CD4-positive, CD25-positive, alpha-beta regulatory T cell (primary cell): Measurements from ENCODE around the gene BTBD2. TPM values are rescaled to one million over a fixed set of nuclear protein-coding genes. Genes with fewer than 3 reads are reported as not detected.
A peak's percentile ranks its signal among the peaks of the same experiment; 100 is the strongest.

Experiments
- ATAC-seq, 2 donors: fragments of 150-1000 bp; cut with Tn5 transposase; one replicate each; pipeline ENCODE4 v1.10.0; 2021; ENCODE audit warnings: low read depth in 2 of 2, moderate number of reproducible peaks in 2 of 2, moderate library complexity in 1 of 2
- DNase-seq, 3 donors: peaks; one replicate each; pipeline versions ENCODE4 v3.0.0 to v3.0.0-alpha.2; 2012 to 2022; ENCODE audit warnings: mixed read lengths in 1 of 3
- H3K27ac ChIP-seq: one replicate; pipeline ENCODE4 v1.7.0; 2013; ENCODE audit warnings: mild to moderate bottlenecking, low read length; ENCODE audit not compliant: insufficient read depth, poor library complexity, severe bottlenecking
- H3K27me3 ChIP-seq: one replicate; pipeline ENCODE4 v1.7.0; 2013; ENCODE audit warnings: low read length; ENCODE audit not compliant: control insufficient read depth, insufficient read depth
- H3K36me3 ChIP-seq: one replicate; pipeline ENCODE4 v1.7.0; 2013; ENCODE audit warnings: mild to moderate bottlenecking, low read length, moderate library complexity; ENCODE audit not compliant: control insufficient read depth, insufficient read depth
- H3K4me1 ChIP-seq: 2 replicates; pipeline ENCODE4 v1.7.0; 2013; ENCODE audit warnings: mild to moderate bottlenecking, low read length; ENCODE audit not compliant: insufficient read depth, control insufficient read depth, poor library complexity, severe bottlenecking
- H3K4me3 ChIP-seq: one replicate; pipeline ENCODE4 v1.7.0; 2013; ENCODE audit warnings: low read depth, mild to moderate bottlenecking, low read length, moderate library complexity
- H3K9me3 ChIP-seq, 2 experiments: 1 replicate in 1 of 2; 2 replicates in 1 of 2; pipeline ENCODE4 v1.7.0; 2013; ENCODE audit warnings: low read length in 2 of 2, mild to moderate bottlenecking in 1 of 2, moderate library complexity in 1 of 2; ENCODE audit not compliant: control insufficient read depth in 2 of 2
- H3K27ac Mint-ChIP-seq, 3 donors: one replicate each; pipeline ENCODE4 v1.8.0; 2020 to 2022; ENCODE audit warnings: mild to moderate bottlenecking in 3 of 3, mixed read lengths in 3 of 3, moderate library complexity in 2 of 3
- H3K27me3 Mint-ChIP-seq: one replicate; pipeline ENCODE4 v1.8.0; 2022; ENCODE audit warnings: mild to moderate bottlenecking, mixed read lengths
- H3K36me3 Mint-ChIP-seq: one replicate; pipeline ENCODE4 v1.8.0; 2020; ENCODE audit warnings: mixed read lengths
- H3K4me1 Mint-ChIP-seq, 4 donors: one replicate each; pipeline ENCODE4 v1.8.0; 2020 to 2022; ENCODE audit warnings: mixed read lengths in 4 of 4, mild to moderate bottlenecking in 1 of 4
- H3K4me3 Mint-ChIP-seq, 4 donors: one replicate each; pipeline ENCODE4 v1.8.0; 2020 to 2022; ENCODE audit warnings: mild to moderate bottlenecking in 4 of 4, mixed read lengths in 4 of 4, moderate library complexity in 3 of 4
- H3K9me3 Mint-ChIP-seq, 7 donors: one replicate each; pipeline ENCODE4 v1.8.0; 2020 to 2022; ENCODE audit warnings: mixed read lengths in 7 of 7, mild to moderate bottlenecking in 3 of 7, moderate library complexity in 2 of 7
- polyA plus RNA-seq, 4 donors: library from polyadenylated mRNA; unstranded; fragments of 300-500 nt; fragmentation: Illumina TruSeq; gene quantifications; one replicate each; pipeline ENCODE4 v1.2.3, GENCODE V29; 2021
- total RNA-seq: library from RNA; stranded (reverse); gene quantifications from one replicate; pipeline ENCODE4 v1.2.3, GENCODE V29; 2022

BTBD2 gene
- total and polyA plus RNA-seq, 5 donors from 2014 or later: 3.2 to 58.6 (median 5.1) TPM

GRCh38 chr19:1979642-1980041, 35.9 kb downstream of the BTBD2 start:
- no peaks in the 10 kb centered on the region for H3K9me3 Mint-ChIP-seq
- H3K4me1 Mint-ChIP-seq: peaks cover 0 to 2% (median 0%) of the 10 kb centered on the region in 4 donors
- peaks cover 32% of the 10 kb centered on the region for H3K36me3 ChIP-seq
- H3K27ac ChIP-seq: no peak overlapping the region
- no peak overlapping the region for H3K27ac Mint-ChIP-seq
- H3K4me3 Mint-ChIP-seq: no peak overlapping the region
- H3K36me3 Mint-ChIP-seq: peaks cover 12% of the 10 kb centered on the region
- no peaks in the 10 kb centered on the region for H3K9me3 ChIP-seq
- H3K4me1 ChIP-seq: no peaks in the 10 kb centered on the region
- no peak for ATAC-seq
- H3K4me3 ChIP-seq: no peak overlapping the region
- H3K27me3 Mint-ChIP-seq: no peaks in the 10 kb centered on the region
- H3K27me3 ChIP-seq: no peaks in the 10 kb centered on the region
- DNase-seq: no peak

GRCh38 chr19:1979017-1979416, 36.5 kb downstream of the BTBD2 start:
- no peaks in the 10 kb centered on the region for H3K27me3 Mint-ChIP-seq
- no peak for DNase-seq
- ATAC-seq: no peak
- no peaks in the 10 kb centered on the region for H3K9me3 Mint-ChIP-seq
- Histone ChIP-seq H3K9me3 (no peaks in the 10 kb centered on the region), H3K4me3 (no peak overlapping the region), H3K4me1 (no peaks in the 10 kb centered on the region), H3K27ac (no peak overlapping the region), H3K27me3 (no peaks in the 10 kb centered on the region), H3K36me3 (peaks cover 29% of the 10 kb centered on the region)
- peaks cover 12% of the 10 kb centered on the region for H3K36me3 Mint-ChIP-seq
- peaks cover 0 to 2% (median under 1%) of the 10 kb centered on the region in 4 donors for H3K4me1 Mint-ChIP-seq
- H3K27ac Mint-ChIP-seq: no peak overlapping the region
- no peak overlapping the region for H3K4me3 Mint-ChIP-seq

- DNase-seq (no peak), ATAC-seq (no peak)
- no peaks in the 10 kb centered on the region for H3K27me3 ChIP-seq
- no peak overlapping the region for H3K4me3 ChIP-seq
- Mint-ChIP-seq H3K9me3 (no peaks in the 10 kb centered on the region), H3K27ac (no peak overlapping the region), H3K36me3 (peaks cover 11% of the 10 kb centered on the region), H3K4me3 (no peak overlapping the region), H3K27me3 (no peaks in the 10 kb centered on the region), H3K4me1 (peaks cover 0 to 4% (median 2%) of the 10 kb centered on the region in 4 donors)
- H3K27ac ChIP-seq: no peak overlapping the region
- no peaks in the 10 kb centered on the region for H3K4me1 ChIP-seq
- H3K9me3 ChIP-seq: no peaks in the 10 kb centered on the region
- H3K36me3 ChIP-seq: peaks cover 29% of the 10 kb centered on the region
Observed at GRCh38 chr19:1978346-1978894, 37.1 kb downstream of the BTBD2 start.

- Mint-ChIP-seq H3K4me1 (peaks cover 0 to 8% (median 3%) of the 10 kb centered on the region in 4 donors), H3K9me3 (no peaks in the 10 kb centered on the region), H3K36me3 (peaks cover 8% of the 10 kb centered on the region), H3K27ac (no peak overlapping the region), H3K27me3 (no peaks in the 10 kb centered on the region), H3K4me3 (no peak overlapping the region)
- ATAC-seq (no peak), DNase-seq (no peak)
- H3K4me1 ChIP-seq: no peaks in the 10 kb centered on the region
- no peaks in the 10 kb centered on the region for H3K9me3 ChIP-seq
- no peak overlapping the region for H3K27ac ChIP-seq
- no peaks in the 10 kb centered on the region for H3K27me3 ChIP-seq
- H3K36me3 ChIP-seq: peaks cover 22% of the 10 kb centered on the region
- no peak overlapping the region for H3K4me3 ChIP-seq
Observed at GRCh38 chr19:1977120-1977519, 38.4 kb downstream of the BTBD2 start.

- Histone ChIP-seq H3K27ac (no peak overlapping the region), H3K9me3 (no peaks in the 10 kb centered on the region), H3K27me3 (no peaks in the 10 kb centered on the region), H3K4me3 (no peak overlapping the region), H3K4me1 (no peaks in the 10 kb centered on the region), H3K36me3 (peaks cover 17% of the 10 kb centered on the region)
- H3K4me1 Mint-ChIP-seq: peaks cover 0 to 10% (median 3%) of the 10 kb centered on the region in 4 donors
- H3K4me3 Mint-ChIP-seq: no peak overlapping the region
- no peaks in the 10 kb centered on the region for H3K9me3 Mint-ChIP-seq
- H3K27ac Mint-ChIP-seq: peak overlapping the region in 1 of 3 donors; percentile 58
- no peaks in the 10 kb centered on the region for H3K36me3 Mint-ChIP-seq
- DNase-seq (no peak), ATAC-seq (no peak)
- no peaks in the 10 kb centered on the region for H3K27me3 Mint-ChIP-seq
Observed at GRCh38 chr19:1975162-1975480, 40.4 kb downstream of the BTBD2 start.

GRCh38 chr19:1974381-1975161, 40.9 kb downstream of the BTBD2 start:
- H3K4me1 Mint-ChIP-seq: peaks cover 0 to 11% (median 3%) of the 10 kb centered on the region in 4 donors
- Histone ChIP-seq H3K4me3 (no peak overlapping the region), H3K27ac (no peak overlapping the region), H3K4me1 (no peaks in the 10 kb centered on the region), H3K36me3 (peaks cover 19% of the 10 kb centered on the region), H3K27me3 (no peaks in the 10 kb centered on the region), H3K9me3 (no peaks in the 10 kb centered on the region)
- H3K36me3 Mint-ChIP-seq: no peaks in the 10 kb centered on the region
- no peaks in the 10 kb centered on the region for H3K9me3 Mint-ChIP-seq
- H3K4me3 Mint-ChIP-seq: no peak overlapping the region
- ATAC-seq (no peak), DNase-seq (no peak)
- H3K27ac Mint-ChIP-seq: peak overlapping the region in 1 of 3 donors; percentile 58
- no peaks in the 10 kb centered on the region for H3K27me3 Mint-ChIP-seq

- H3K36me3 ChIP-seq: peaks cover 17% of the 10 kb centered on the region
- no peak for DNase-seq
- H3K9me3 ChIP-seq: no peaks in the 10 kb centered on the region
- Mint-ChIP-seq H3K4me1 (peaks cover 0 to 27% (median 8%) of the 10 kb centered on the region in 4 donors), H3K36me3 (peaks cover 4% of the 10 kb centered on the region), H3K4me3 (no peak overlapping the region), H3K27me3 (no peaks in the 10 kb centered on the region), H3K27ac (peak overlapping the region in 1 of 3 donors; percentile 9), H3K9me3 (no peaks in the 10 kb centered on the region)
- no peak overlapping the region for H3K4me3 ChIP-seq
- ATAC-seq: no peak
- H3K27me3 ChIP-seq: no peaks in the 10 kb centered on the region
- no peak overlapping the region for H3K27ac ChIP-seq
- peaks cover 12% of the 10 kb centered on the region for H3K4me1 ChIP-seq
Observed at GRCh38 chr19:1970806-1971502, 44.6 kb downstream of the BTBD2 start.
